OCI-LY1 (cell line): ENCODE data around the gene SIRT3.

Source experiments
- H2AFZ ChIP-seq: fragments of 200-600 bp; sonication (generic), shearing (Covaris generic); 2 replicates; pipeline ENCODE4 v1.6.0; 2014; ENCODE audit warnings: antibody characterized with exemption, mild to moderate bottlenecking, low read length
- H3F3A ChIP-seq: fragments of 200-600 bp; sonication (generic), shearing (Covaris generic); 2 replicates; pipeline ENCODE4 v1.6.0; 2014; ENCODE audit warnings: mild to moderate bottlenecking, antibody characterized with exemption, low read length, moderate library complexity; ENCODE audit not compliant: insufficient read depth
- H3K27ac ChIP-seq: fragments of 200-600 bp; sonication (generic); 2 replicates; pipeline ENCODE4 v1.5.1; 2014; ENCODE audit warnings: low read length, mixed run types, mild to moderate bottlenecking, low read depth; ENCODE audit not compliant: poor library complexity, severe bottlenecking
- H3K27me3 ChIP-seq: fragments of 200-600 bp; sonication (generic); 2 replicates; pipeline ENCODE4 v1.6.0; 2014; ENCODE audit warnings: antibody characterized with exemption, mild to moderate bottlenecking, low read length, moderate library complexity; ENCODE audit not compliant: insufficient read depth
- H3K36me3 ChIP-seq: fragments of 200-600 bp; sonication (generic); 2 replicates; pipeline ENCODE4 v1.6.1; 2014; ENCODE audit warnings: mild to moderate bottlenecking, antibody characterized with exemption, low read length, moderate library complexity, mixed read lengths; ENCODE audit not compliant: insufficient read depth
- H3K4me1 ChIP-seq: fragments of 200-600 bp; sonication (generic); 2 replicates; pipeline ENCODE4 v1.5.1; 2014; ENCODE audit warnings: mild to moderate bottlenecking, low read length, moderate library complexity; ENCODE audit not compliant: insufficient read depth, severe bottlenecking
- H3K4me2 ChIP-seq: fragments of 200-600 bp; sonication (generic), shearing (Covaris generic); 2 replicates; pipeline ENCODE4 v1.6.1; 2014; ENCODE audit warnings: low read length
- H3K4me3 ChIP-seq: fragments of 200-600 bp; sonication (generic); 2 replicates; pipeline ENCODE4 v1.5.1; 2014; ENCODE audit warnings: low read length, low read depth, mild to moderate bottlenecking, mixed read lengths; ENCODE audit not compliant: poor library complexity, severe bottlenecking
- H3K79me2 ChIP-seq: fragments of 200-600 bp; shearing (Covaris generic); 2 replicates; pipeline ENCODE4 v1.6.1; 2016; ENCODE audit warnings: mixed run types, low read length, mixed read lengths; ENCODE audit not compliant: insufficient read depth
- H3K9ac ChIP-seq: fragments of 200-600 bp; sonication (generic), shearing (Covaris generic); 2 replicates; pipeline ENCODE4 v1.6.1; 2014; ENCODE audit warnings: mild to moderate bottlenecking, low read length, mixed read lengths
- H3K9me2 ChIP-seq: fragments of 200-600 bp; sonication (generic), shearing (Covaris generic); 2 replicates; pipeline ENCODE4 v1.6.1; 2014; ENCODE audit warnings: low read depth, mild to moderate bottlenecking, low read length, mixed read lengths
- H3K9me3 ChIP-seq: fragments of 200-600 bp; shearing (Covaris generic); 2 replicates; pipeline ENCODE4 v1.6.1; 2014; ENCODE audit warnings: low read length, mixed read lengths
- H4K20me1 ChIP-seq: fragments of 200-600 bp; sonication (generic), shearing (Covaris generic); 2 replicates; pipeline ENCODE4 v1.6.0; 2016; ENCODE audit warnings: mild to moderate bottlenecking, low read length; ENCODE audit not compliant: insufficient read depth
- CTCF ChIP-seq: fragments of 200-600 bp; sonication (generic), shearing (Covaris generic); IDR thresholded peaks from 2 replicates; pipeline ENCODE4 v1.5.1; 2017; ENCODE audit warnings: mild to moderate bottlenecking, antibody characterized with exemption, low read length, moderate library complexity, mixed read lengths
- EZH2 ChIP-seq: fragments of 200-600 bp; sonication (generic), shearing (Covaris generic); IDR thresholded peaks from 2 replicates; pipeline ENCODE4 v1.8.0; 2017; ENCODE audit warnings: borderline replicate concordance, mixed run types, mild to moderate bottlenecking, antibody characterized with exemption, low read length, moderate library complexity, mixed read lengths

SIRT3 gene

DNA sequence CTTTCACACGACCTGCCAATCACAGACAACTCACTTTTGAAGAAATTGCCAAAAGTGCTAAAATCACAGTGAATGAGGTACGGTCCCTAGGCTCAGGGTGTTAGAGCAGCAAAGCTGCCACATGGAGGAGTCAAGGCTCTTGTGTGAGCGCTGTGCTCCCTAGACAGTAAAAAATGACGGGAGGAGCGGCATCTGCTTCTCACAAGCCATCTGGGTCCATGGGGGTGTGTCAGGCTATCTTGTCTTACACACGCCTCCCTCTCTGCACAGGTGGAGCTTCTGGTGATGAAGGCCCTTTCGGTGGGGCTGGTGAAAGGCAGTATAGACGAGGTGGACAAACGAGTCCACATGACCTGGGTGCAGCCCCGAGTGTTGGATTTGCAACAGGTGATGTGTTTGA is 15.4 kb upstream of the SIRT3 start:
- Histone ChIP-seq H4K20me1 (no peaks in the 10 kb centered on the region), H3K27ac (no peak overlapping the region), H3K27me3 (no peaks in the 10 kb centered on the region), H3K79me2 (no peaks in the 10 kb centered on the region), H3K9ac (no peak overlapping the region), H3K4me2 (no peak overlapping the region), H3F3A (no peaks in the 10 kb centered on the region), H3K36me3 (peaks cover 69% of the 10 kb centered on the region), H2AFZ (no peak overlapping the region), H3K4me1 (no peaks in the 10 kb centered on the region), H3K9me2 (no peaks in the 10 kb centered on the region), H3K9me3 (no peaks in the 10 kb centered on the region), H3K4me3 (no peak overlapping the region)
- TF ChIP-seq CTCF, result peak; percentile 33; the same call in 1 of the 2 replicates
- TF ChIP-seq EZH2, result no peak

DNA sequence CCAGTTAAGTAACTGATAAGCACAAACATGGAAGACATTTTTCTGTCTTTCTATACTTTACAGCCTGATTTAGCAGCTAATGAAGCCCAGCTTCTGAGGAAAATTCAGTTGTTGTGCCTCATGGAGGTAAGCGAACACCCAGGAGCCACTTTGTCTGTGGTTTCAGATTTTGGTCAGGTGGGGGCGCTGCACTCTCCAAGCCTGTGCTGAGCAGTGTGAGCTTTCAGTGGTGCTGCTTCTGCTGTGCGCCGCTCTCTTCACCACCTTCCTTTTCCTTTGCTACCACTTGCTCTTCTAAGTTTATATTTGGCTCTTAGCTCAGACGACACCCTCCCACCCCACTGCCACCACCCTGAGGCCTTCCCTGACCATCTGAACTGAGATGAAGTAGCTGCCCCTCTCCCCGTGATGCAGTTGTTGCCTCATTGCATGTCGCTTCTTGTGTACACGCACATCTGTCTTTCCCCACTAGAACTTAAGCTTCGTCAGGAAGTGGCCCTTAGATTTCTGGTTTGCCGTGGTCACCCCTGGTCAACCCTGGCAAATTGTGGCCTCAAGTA is 14.7 kb upstream of the SIRT3 start:
- H3K36me3 ChIP-seq, result peaks cover 76% of the 10 kb centered on the region
- H3K9ac ChIP-seq, result no peak overlapping the region
- H3K4me2 ChIP-seq, result no peak overlapping the region
- H2AFZ ChIP-seq, result no peak overlapping the region
- H4K20me1 ChIP-seq, result no peaks in the 10 kb centered on the region
- no peaks in the 10 kb centered on the region for H3F3A ChIP-seq
- H3K4me3 ChIP-seq, result no peak overlapping the region
- H3K79me2 ChIP-seq, result no peaks in the 10 kb centered on the region
- no peak for TF ChIP-seq EZH2
- TF ChIP-seq CTCF, result peak; percentile 76
- no peaks in the 10 kb centered on the region for H3K9me3 ChIP-seq
- no peaks in the 10 kb centered on the region for H3K9me2 ChIP-seq
- no peaks in the 10 kb centered on the region for H3K4me1 ChIP-seq
- no peaks in the 10 kb centered on the region for H3K27me3 ChIP-seq
- peak overlapping the region; percentile 4 for H3K27ac ChIP-seq

DNA sequence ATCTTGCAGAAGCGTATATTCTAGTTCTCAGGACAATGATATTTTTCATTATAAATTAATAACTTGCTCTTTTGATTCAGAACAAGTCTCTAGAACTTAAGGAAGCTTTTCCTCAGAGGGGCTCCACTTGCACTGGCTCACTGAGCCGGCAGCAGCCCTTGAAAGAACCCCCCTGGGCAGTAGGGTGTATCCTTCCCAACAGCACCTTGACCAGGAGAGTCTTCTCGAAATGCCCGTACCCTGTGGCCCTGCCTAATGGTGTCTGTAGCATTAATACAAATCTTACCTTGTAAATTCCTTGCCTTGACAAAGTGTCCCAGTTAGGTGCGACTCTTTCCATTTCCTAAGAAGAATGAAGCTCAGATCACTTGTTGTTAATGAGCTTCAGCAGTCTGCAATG is 14.1 kb upstream of the SIRT3 start:
- H3K9me3 ChIP-seq, result no peaks in the 10 kb centered on the region
- H3K4me2 ChIP-seq, result no peak overlapping the region
- H3F3A ChIP-seq, result no peaks in the 10 kb centered on the region
- no peaks in the 10 kb centered on the region for H4K20me1 ChIP-seq
- no peak for TF ChIP-seq EZH2
- no peak for TF ChIP-seq CTCF
- H3K27ac ChIP-seq, result peak overlapping the region; percentile 4
- H3K27me3 ChIP-seq, result no peaks in the 10 kb centered on the region
- H3K9ac ChIP-seq, result no peak overlapping the region
- no peak overlapping the region for H2AFZ ChIP-seq
- no peaks in the 10 kb centered on the region for H3K4me1 ChIP-seq
- no peaks in the 10 kb centered on the region for H3K9me2 ChIP-seq
- H3K79me2 ChIP-seq, result no peaks in the 10 kb centered on the region
- H3K4me3 ChIP-seq, result no peak overlapping the region
- H3K36me3 ChIP-seq, result peaks cover 81% of the 10 kb centered on the region
